ENCODE data around the gene SLC5A11. TPM values are rescaled to one million over a fixed set of nuclear protein-coding genes. Genes with fewer than 3 reads are reported as not detected.
"Not testable (repeated sequence)": the region's sequence is repeated elsewhere in the genome, so short reads cannot be mapped to it uniquely, and the experiment has no call there.

Gene SLC5A11
- total and polyA plus RNA-seq, 2 experiments from 2014 or later, result 1.2 to 1.7 TPM

DNA sequence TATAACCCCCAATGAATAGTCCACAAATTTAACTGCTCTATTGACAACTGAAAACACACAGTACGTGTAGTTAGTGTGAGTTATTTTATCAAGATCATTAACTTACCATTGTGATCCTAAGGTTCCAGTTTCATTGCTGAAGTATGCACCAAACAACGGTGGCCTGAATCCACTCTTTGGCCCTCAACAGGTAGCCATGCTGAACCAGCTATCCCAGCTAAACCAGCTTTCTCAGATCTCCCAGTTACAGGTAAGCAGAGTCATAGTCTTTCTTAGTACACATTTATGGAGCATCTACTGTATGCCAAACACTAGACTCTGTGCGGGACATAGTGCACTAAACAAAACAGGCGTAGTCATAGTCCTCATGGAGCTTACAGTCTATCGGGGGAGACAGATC is 40.3 kb upstream of the SLC5A11 start:
- Histone ChIP-seq H3K4me2 (no peak overlapping the region), H3K4me1 (ENCODE audit: insufficient read depth) (peaks cover 3% of the 10 kb centered on the region), H3K4me3 (no peak overlapping the region), H3K79me2 (no peaks in the 10 kb centered on the region), H3K27ac (no peak overlapping the region), H3K9me3 (ENCODE audit: low read depth) (no peaks in the 10 kb centered on the region), H2AFZ (no peak overlapping the region), H4K20me1 (ENCODE audit: insufficient read depth, poor library complexity, severe bottlenecking) (no peaks in the 10 kb centered on the region), H3K27me3 (no peaks in the 10 kb centered on the region), H3K9me2 (replicated peaks; ENCODE audit: insufficient read depth) (no peaks in the 10 kb centered on the region), H3K36me3 (replicated peaks; ENCODE audit: insufficient read depth, low read depth) (no peaks in the 10 kb centered on the region)
- TF ChIP-seq, protein P1, sequence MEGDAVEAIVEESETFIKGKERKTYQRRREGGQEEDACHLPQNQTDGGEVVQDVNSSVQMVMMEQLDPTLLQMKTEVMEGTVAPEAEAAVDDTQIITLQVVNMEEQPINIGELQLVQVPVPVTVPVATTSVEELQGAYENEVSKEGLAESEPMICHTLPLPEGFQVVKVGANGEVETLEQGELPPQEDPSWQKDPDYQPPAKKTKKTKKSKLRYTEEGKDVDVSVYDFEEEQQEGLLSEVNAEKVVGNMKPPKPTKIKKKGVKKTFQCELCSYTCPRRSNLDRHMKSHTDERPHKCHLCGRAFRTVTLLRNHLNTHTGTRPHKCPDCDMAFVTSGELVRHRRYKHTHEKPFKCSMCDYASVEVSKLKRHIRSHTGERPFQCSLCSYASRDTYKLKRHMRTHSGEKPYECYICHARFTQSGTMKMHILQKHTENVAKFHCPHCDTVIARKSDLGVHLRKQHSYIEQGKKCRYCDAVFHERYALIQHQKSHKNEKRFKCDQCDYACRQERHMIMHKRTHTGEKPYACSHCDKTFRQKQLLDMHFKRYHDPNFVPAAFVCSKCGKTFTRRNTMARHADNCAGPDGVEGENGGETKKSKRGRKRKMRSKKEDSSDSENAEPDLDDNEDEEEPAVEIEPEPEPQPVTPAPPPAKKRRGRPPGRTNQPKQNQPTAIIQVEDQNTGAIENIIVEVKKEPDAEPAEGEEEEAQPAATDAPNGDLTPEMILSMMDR (IDR thresholded peaks at IDR 0.05; ENCODE audit: poor library complexity), result no peak
- TF ChIP-seq EZH2phosphoT487 (IDR thresholded peaks at IDR 0.05; ENCODE audit: low read depth, severe bottlenecking, unreplicated experiment) (no peak), EZH2 (IDR thresholded peaks at IDR 0.05; ENCODE audit: borderline replicate concordance) (no peak)
- WGBS (ENCODE audit: low lambda C conversion rate, missing lambda C conversion rate), result 95% methylated on average over 5 of the region's 5 CpGs
- no peak for DNase-seq (ENCODE audit: low spot score)

DNA sequence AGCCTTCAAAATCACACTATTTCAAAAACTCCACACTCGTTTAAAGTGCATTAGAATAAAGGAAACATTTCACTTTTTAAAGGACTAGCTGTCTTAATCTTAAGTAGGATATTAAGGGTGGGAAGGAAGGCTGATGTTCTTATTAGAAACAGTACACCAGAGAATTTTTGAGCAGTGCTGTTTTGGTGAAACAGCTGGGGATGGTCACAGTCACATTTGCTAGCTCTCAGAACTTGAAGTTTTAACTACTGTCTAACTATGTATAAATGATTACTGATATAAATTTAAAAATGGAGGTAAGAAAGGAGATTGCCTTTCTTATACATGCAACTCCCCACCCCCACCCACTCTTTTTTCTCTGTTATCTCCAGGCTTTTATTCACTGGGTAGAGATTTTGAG is 38.5 kb upstream of the SLC5A11 start:
- Histone ChIP-seq H3K27ac (no peak overlapping the region), H3K79me2 (no peaks in the 10 kb centered on the region), H3K9me2 (replicated peaks; ENCODE audit: insufficient read depth) (no peaks in the 10 kb centered on the region), H3K4me3 (no peak overlapping the region), H3K9me3 (ENCODE audit: low read depth) (no peaks in the 10 kb centered on the region), H3K4me1 (ENCODE audit: insufficient read depth) (no peaks in the 10 kb centered on the region), H3K36me3 (replicated peaks; ENCODE audit: insufficient read depth, low read depth) (no peaks in the 10 kb centered on the region), H2AFZ (no peak overlapping the region), H4K20me1 (ENCODE audit: insufficient read depth, poor library complexity, severe bottlenecking) (no peaks in the 10 kb centered on the region), H3K27me3 (no peaks in the 10 kb centered on the region), H3K4me2 (no peak overlapping the region)
- TF ChIP-seq EZH2phosphoT487 (IDR thresholded peaks at IDR 0.05; ENCODE audit: low read depth, severe bottlenecking, unreplicated experiment), result no peak
- TF ChIP-seq, protein P1 (IDR thresholded peaks at IDR 0.05; ENCODE audit: poor library complexity), result no peak
- no peak for TF ChIP-seq EZH2 (IDR thresholded peaks at IDR 0.05; ENCODE audit: borderline replicate concordance)
- 84% methylated on average over 1 of the region's 1 CpG for WGBS (ENCODE audit: low lambda C conversion rate, missing lambda C conversion rate)
- DNase-seq (ENCODE audit: low spot score), result no peak

DNA sequence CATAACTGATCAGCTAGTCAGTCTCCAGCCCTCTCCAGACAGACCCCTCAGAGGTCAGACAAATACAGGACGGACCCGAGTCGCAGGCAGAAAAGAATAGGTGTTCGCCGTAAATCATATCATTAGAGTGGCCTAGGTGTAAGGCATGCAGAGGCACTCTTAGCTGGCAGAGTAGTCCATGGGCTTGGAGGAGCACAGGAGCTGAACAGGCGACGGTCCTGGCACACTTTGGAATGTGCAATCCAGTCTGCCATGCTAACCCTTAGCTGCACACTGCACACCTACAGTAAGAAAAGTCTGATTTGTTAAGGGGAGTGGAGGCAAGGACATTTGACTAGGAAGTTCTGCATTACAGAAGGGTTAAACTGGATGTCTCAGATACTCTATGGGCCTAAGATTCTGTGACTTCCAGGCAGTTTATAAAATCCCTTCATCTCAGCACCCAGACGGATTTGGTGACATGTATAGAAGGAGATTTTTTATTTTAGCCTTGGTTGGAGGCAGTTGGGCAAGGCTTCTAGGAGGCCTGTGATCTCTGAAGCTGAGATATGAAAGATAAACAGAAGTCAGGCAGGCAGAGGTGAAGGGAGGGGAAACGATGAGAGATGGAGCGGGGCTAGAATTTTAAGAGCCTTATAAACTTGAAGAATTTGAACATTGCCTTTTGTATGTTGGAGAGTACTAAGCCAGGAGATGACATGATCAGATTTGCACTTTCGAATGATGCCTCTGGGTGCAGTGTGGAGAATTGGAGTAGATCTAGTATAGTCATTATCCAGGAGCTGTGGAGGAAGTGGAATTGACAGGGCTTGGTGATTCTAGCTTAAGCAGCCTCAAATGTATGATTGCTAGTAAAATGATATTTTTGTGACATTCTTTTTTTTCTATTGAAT is 34.6 kb upstream of the SLC5A11 start:
- Histone ChIP-seq H3K79me2 (no peaks in the 10 kb centered on the region), H3K36me3 (replicated peaks; ENCODE audit: insufficient read depth, low read depth) (no peaks in the 10 kb centered on the region), H3K9me3 (ENCODE audit: low read depth) (no peaks in the 10 kb centered on the region), H2AFZ (no peak overlapping the region), H3K4me1 (ENCODE audit: insufficient read depth) (no peaks in the 10 kb centered on the region), H3K4me2 (no peak overlapping the region), H3K27ac (no peak overlapping the region), H4K20me1 (ENCODE audit: insufficient read depth, poor library complexity, severe bottlenecking) (no peaks in the 10 kb centered on the region), H3K4me3 (no peak overlapping the region), H3K27me3 (no peaks in the 10 kb centered on the region), H3K9me2 (replicated peaks; ENCODE audit: insufficient read depth) (no peaks in the 10 kb centered on the region)
- no peak for TF ChIP-seq EZH2 (IDR thresholded peaks at IDR 0.05; ENCODE audit: borderline replicate concordance)
- 70% methylated on average over 11 of the region's 11 CpGs for WGBS (ENCODE audit: low lambda C conversion rate, missing lambda C conversion rate)
- no peak for DNase-seq (ENCODE audit: low spot score)

GRCh38 chr16:24812813-24813212 is 33.0 kb upstream of the SLC5A11 start:
- 91% methylated on average over 6 of the region's 6 CpGs for WGBS (ENCODE audit: low lambda C conversion rate, missing lambda C conversion rate)
- not testable (repeated sequence) for DNase-seq (ENCODE audit: low spot score); H3K36me3 ChIP-seq (replicated peaks; ENCODE audit: insufficient read depth, low read depth)

More at GRCh38 chr16:24812813-24813212, 33.0 kb upstream of the SLC5A11 start:
- not testable (repeated sequence) for H3K27me3 ChIP-seq; H2AFZ ChIP-seq; H3K9me2 ChIP-seq (replicated peaks; ENCODE audit: insufficient read depth); H3K79me2 ChIP-seq; H3K27ac ChIP-seq; H3K4me3 ChIP-seq; H4K20me1 ChIP-seq (ENCODE audit: insufficient read depth, poor library complexity, severe bottlenecking); H3K4me2 ChIP-seq; H3K4me1 ChIP-seq (ENCODE audit: insufficient read depth); H3K9me3 ChIP-seq (ENCODE audit: low read depth)

Measured in hepatocyte (in vitro differentiated cells).